H9 (cell line): ENCODE results near the gene MLPH. TPM values are rescaled to one million over a fixed set of nuclear protein-coding genes. Genes with fewer than 3 reads are reported as not detected.

Source experiments
- DNase-seq: peaks from one replicate; pipeline ENCODE4 v3.0.0-alpha.2; 2017
- H2AFZ ChIP-seq: one replicate; pipeline ENCODE4 v1.6.1; 2013; ENCODE audit warnings: mild to moderate bottlenecking, low read length, control low read depth, moderate library complexity
- H2AK5ac ChIP-seq: 2 replicates; pipeline ENCODE4 v1.6.1; 2013; ENCODE audit warnings: low read length, control low read depth, mixed read lengths; ENCODE audit not compliant: insufficient read length
- H2BK120ac ChIP-seq: one replicate; pipeline ENCODE4 v1.6.1; 2013; ENCODE audit warnings: low read depth, mild to moderate bottlenecking, low read length, control low read depth, inconsistent platforms; ENCODE audit not compliant: poor library complexity, severe bottlenecking
- H2BK12ac ChIP-seq: 2 replicates; pipeline ENCODE4 v1.6.1; 2013; ENCODE audit warnings: low read length, control low read depth, mixed read lengths, low read depth; ENCODE audit not compliant: insufficient read length
- H2BK15ac ChIP-seq: 2 replicates; pipeline ENCODE4 v1.6.1; 2013; ENCODE audit warnings: low read depth, low read length, control low read depth
- H2BK20ac ChIP-seq: one replicate; pipeline ENCODE4 v1.6.1; 2013; ENCODE audit warnings: low read depth, mild to moderate bottlenecking, low read length, control low read depth, inconsistent platforms; ENCODE audit not compliant: poor library complexity, severe bottlenecking
- H2BK5ac ChIP-seq: 2 replicates; pipeline ENCODE4 v1.6.1; 2013; ENCODE audit warnings: low read length, control low read depth, mixed read lengths; ENCODE audit not compliant: insufficient read length
- H3K14ac ChIP-seq: 2 replicates; pipeline ENCODE4 v1.6.1; 2013; ENCODE audit warnings: low read length, control low read depth; ENCODE audit not compliant: insufficient read depth
- H3K18ac ChIP-seq: 2 replicates; pipeline ENCODE4 v1.6.1; 2013; ENCODE audit warnings: low read depth, mild to moderate bottlenecking, mixed read lengths, low read length, control low read depth; ENCODE audit not compliant: insufficient read length
- H3K23ac ChIP-seq: 2 replicates; pipeline ENCODE4 v1.6.1; 2013; ENCODE audit warnings: low read length, control low read depth, mixed read lengths, low read depth; ENCODE audit not compliant: insufficient read length
- H3K23me2 ChIP-seq: 2 replicates; pipeline ENCODE4 v1.6.1; 2013; ENCODE audit warnings: low read depth, mild to moderate bottlenecking, mixed read lengths, low read length, control low read depth; ENCODE audit not compliant: insufficient read length, poor library complexity, severe bottlenecking
- H3K27ac ChIP-seq: 2 replicates; pipeline ENCODE4 v1.5.1; 2013; ENCODE audit warnings: low read length, control low read depth, mixed read lengths, low read depth; ENCODE audit not compliant: insufficient read length
- H3K27me3 ChIP-seq: 2 replicates; pipeline ENCODE4 v1.6.1; 2013; ENCODE audit warnings: low read length, control low read depth, inconsistent platforms; ENCODE audit not compliant: insufficient read depth
- H3K4ac ChIP-seq: 2 replicates; pipeline ENCODE4 v1.6.1; 2013; ENCODE audit warnings: low read depth, mild to moderate bottlenecking, control low read depth, inconsistent platforms, low read length, moderate library complexity
- H3K4me1 ChIP-seq: 2 replicates; pipeline ENCODE4 v1.6.1; 2013; ENCODE audit warnings: low read length, control low read depth, inconsistent platforms; ENCODE audit not compliant: insufficient read depth
- H3K4me2 ChIP-seq: 2 replicates; pipeline ENCODE4 v1.6.1; 2013; ENCODE audit warnings: low read length, control low read depth, mixed read lengths; ENCODE audit not compliant: insufficient read length, insufficient read depth
- H3K56ac ChIP-seq: 2 replicates; pipeline ENCODE4 v1.6.1; 2013; ENCODE audit warnings: low read depth, mild to moderate bottlenecking, mixed read lengths, low read length, control low read depth; ENCODE audit not compliant: insufficient read length
- H3K79me1 ChIP-seq: 2 replicates; pipeline ENCODE4 v1.6.1; 2013; ENCODE audit warnings: low read depth, mild to moderate bottlenecking, moderate library complexity, low read length, control low read depth, inconsistent platforms; ENCODE audit not compliant: insufficient read depth, poor library complexity, severe bottlenecking
- H3K79me2 ChIP-seq: 2 replicates; pipeline ENCODE4 v1.6.1; 2013; ENCODE audit warnings: low read length, control low read depth, inconsistent platforms; ENCODE audit not compliant: insufficient read depth
- H3K9ac ChIP-seq: 2 replicates; pipeline ENCODE4 v1.6.1; 2013; ENCODE audit warnings: low read length, control low read depth, mixed read lengths; ENCODE audit not compliant: insufficient read length; ENCODE audit errors: extremely low read depth
- H3K9me3 ChIP-seq: one replicate; pipeline ENCODE4 v1.6.1; 2013; ENCODE audit warnings: low read depth, low read length, inconsistent platforms; ENCODE audit not compliant: control insufficient read depth
- H3T11ph ChIP-seq: one replicate; pipeline ENCODE4 v1.6.1; 2013; ENCODE audit warnings: mild to moderate bottlenecking, low read length, control low read depth, inconsistent platforms
- H4K20me1 ChIP-seq: one replicate; pipeline ENCODE4 v1.6.1; 2013; ENCODE audit not compliant: control insufficient read depth, insufficient read length, insufficient read depth
- H4K5ac ChIP-seq: 2 replicates; pipeline ENCODE4 v1.6.1; 2013; ENCODE audit warnings: low read depth, mild to moderate bottlenecking, mixed read lengths, low read length, control low read depth; ENCODE audit not compliant: insufficient read length
- H4K8ac ChIP-seq: replicated peaks from 2 replicates; pipeline ENCODE4 v1.6.1; 2013; ENCODE audit warnings: low read length, control low read depth, mixed read lengths, low read depth; ENCODE audit not compliant: insufficient read length
- H4K91ac ChIP-seq: 2 replicates; pipeline ENCODE4 v1.6.1; 2013; ENCODE audit warnings: low read depth, mild to moderate bottlenecking, moderate library complexity, mixed read lengths, low read length, control low read depth; ENCODE audit not compliant: insufficient read length
- H3K27ac Mint-ChIP-seq, 3 experiments: 2 replicates in 2 of 3; 3 replicates in 1 of 3; pipeline ENCODE4 v1.8.0; 2020 to 2021; ENCODE audit warnings: mixed read lengths in 3 of 3, mild to moderate bottlenecking in 1 of 3, moderate library complexity in 1 of 3
- H3K27me3 Mint-ChIP-seq: 2 replicates; pipeline ENCODE4 v1.8.0; 2021; ENCODE audit warnings: low read depth, mild to moderate bottlenecking, moderate library complexity, mixed read lengths
- H3K36me3 Mint-ChIP-seq, 3 experiments: 2 replicates in 2 of 3; 3 replicates in 1 of 3; pipeline ENCODE4 v1.8.0; 2020 to 2021; ENCODE audit warnings: low read depth in 3 of 3, mixed read lengths in 3 of 3; ENCODE audit not compliant: insufficient read depth in 1 of 3
- H3K4me1 Mint-ChIP-seq, 2 experiments: 2 replicates each; pipeline ENCODE4 v1.8.0; 2020; ENCODE audit warnings: mixed read lengths in 2 of 2
- H3K4me3 Mint-ChIP-seq, 2 experiments: 2 replicates in 1 of 2; 3 replicates in 1 of 2; pipeline ENCODE4 v1.8.0; 2020 to 2021; ENCODE audit warnings: mild to moderate bottlenecking in 2 of 2, mixed read lengths in 2 of 2, moderate library complexity in 1 of 2
- H3K9me3 Mint-ChIP-seq, 2 experiments: 2 replicates in 1 of 2; 3 replicates in 1 of 2; pipeline ENCODE4 v1.8.0; 2020; ENCODE audit warnings: mild to moderate bottlenecking in 2 of 2, mixed read lengths in 2 of 2, moderate library complexity in 1 of 2
- CTCF ChIP-seq: fragments of 200-600 bp; sonication (generic); conservative IDR thresholded peaks from 3 replicates; pipeline ENCODE4 v1.8.0; 2021; ENCODE audit warnings: antibody characterized with exemption, mild to moderate bottlenecking
- WGBS: extraction: QIAGEN DNeasy Blood & Tissue Kit; methylation state at CpG from one replicate; pipeline ENCODE4 v1.1.7; 2013; ENCODE audit warnings: missing lambda C conversion rate, low lambda C conversion rate, mixed read lengths; ENCODE audit not compliant: insufficient read length; ENCODE audit errors: extremely low coverage; 5-methylcytosine and 5-hydroxymethylcytosine counted together
- total RNA-seq: library from RNA; stranded (reverse); gene quantifications from 2 replicates; pipeline ENCODE4 v1.2.1, GENCODE V29; 2021

MLPH gene
- total RNA-seq, 1 experiment from 2014 or later: 3.4 TPM

- Histone ChIP-seq H4K91ac (no peak overlapping the region), H3K27me3 (no peaks in the 10 kb centered on the region), H3K4me2 (no peak overlapping the region), H3K18ac (no peak overlapping the region), H3K79me2 (no peaks in the 10 kb centered on the region), H3K9ac (no peak overlapping the region), H3K23me2 (no peaks in the 10 kb centered on the region), H2BK12ac (no peak overlapping the region), H3K4me1 (peaks cover 7% of the 10 kb centered on the region; the same call in 1 of the 2 replicates), H2BK15ac (no peak overlapping the region), H3K9me3 (no peaks in the 10 kb centered on the region), H4K20me1 (no peaks in the 10 kb centered on the region), H2AFZ (no peak overlapping the region), H3T11ph (no peak overlapping the region), H4K5ac (no peak overlapping the region), H3K79me1 (no peaks in the 10 kb centered on the region), H3K27ac (no peak overlapping the region), H2BK120ac (no peak overlapping the region), H3K23ac (no peak overlapping the region), H3K56ac (no peak overlapping the region), H2BK20ac (no peak overlapping the region), H2BK5ac (no peak overlapping the region), H2AK5ac (no peak overlapping the region), H4K8ac (no peak overlapping the region), H3K4ac (no peak overlapping the region), H3K14ac (no peak overlapping the region)
- H3K9me3 Mint-ChIP-seq: peaks cover 0 to 6% of the 10 kb centered on the region in 2 experiments; a peak in 2 of 5 replicates
- H3K36me3 Mint-ChIP-seq: no peaks in the 10 kb centered on the region
- TF ChIP-seq CTCF: no peak
- H3K4me1 Mint-ChIP-seq: peaks cover 15 to 16% of the 10 kb centered on the region in 2 experiments
- DNase-seq: no peak
- no peak overlapping the region for H3K4me3 Mint-ChIP-seq
- H3K27ac Mint-ChIP-seq: no peak overlapping the region; a peak in 1 of 7 replicates
- WGBS: no CpG with 5 or more reads among the region's 13 CpGs
- H3K27me3 Mint-ChIP-seq: peaks cover 41% of the 10 kb centered on the region
These were observed 36.5 kb upstream of the MLPH start for GRCh38 chr2:237450583-237450982.
